NB4 (cell line): Measurements from ENCODE around the gene DYNLT3.

ENCODE experiments used
- CTCF ChIP-seq: IDR thresholded peaks from one replicate; pipeline ENCODE4 v1.5.1; 2012; ENCODE audit warnings: low read depth, low read length
- POLR2A ChIP-seq: IDR thresholded peaks from 2 replicates; pipeline ENCODE4 v1.6.1; 2011; ENCODE audit warnings: mild to moderate bottlenecking; ENCODE audit not compliant: insufficient read length; ENCODE audit errors: extremely low read depth

DNA sequence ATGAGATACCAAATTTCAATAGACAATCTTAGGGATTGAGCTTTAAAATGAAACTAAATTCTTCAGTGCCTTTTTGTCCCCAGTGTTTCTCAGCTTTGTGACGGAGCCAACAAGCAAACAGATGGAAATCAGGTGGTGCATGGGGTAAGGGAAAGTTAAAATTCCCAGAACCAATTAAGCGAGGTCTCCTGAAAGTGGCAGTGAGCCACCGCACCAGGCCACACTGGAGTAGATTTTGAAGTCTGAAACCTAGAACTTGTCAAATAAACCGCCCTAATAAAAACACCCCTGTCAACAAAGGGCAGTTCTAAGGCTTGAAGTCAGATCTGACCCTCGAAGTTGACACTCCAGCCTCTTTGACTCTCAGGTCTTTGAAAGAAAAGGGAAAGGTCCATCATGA lies 40.6 kb upstream of the DYNLT3 start:
- TF ChIP-seq POLR2A (no peak), CTCF (no peak)
